ENCODE measurements around the gene DCP1A. TPM values are rescaled to one million over a fixed set of nuclear protein-coding genes. Genes with fewer than 3 reads are reported as not detected.
A peak's percentile ranks its signal among the peaks of the same experiment; 100 is the strongest.
"Not testable (repeated sequence)": the region's sequence is repeated elsewhere in the genome, so short reads cannot be mapped to it uniquely, and the experiment has no call there.

The DCP1A gene
- polyA plus RNA-seq (ENCODE audit: insufficient read length in 4 of 4) = 10 to 100 TPM; 28.2 to 35.0 (median 30.7) TPM

- peak; percentile 91 to 96 (median 96) for DNase-seq (ENCODE audit: low read depth in 4 of 4, low spot score in 3 of 4)
These were observed at the start of gene DCP1A for GRCh38 chr3:53347261-53348064. Gene DCP1A (minus strand): TSS chr3:53347543. CDS start chr3:53347517, 26 bp downstream.

- no peak for DNase-seq (ENCODE audit: low read depth in 4 of 4, low spot score in 3 of 4)
These were observed 37.4 kb upstream of the DCP1A start for GRCh38 chr3:53384465-53385423.

- DNase-seq (ENCODE audit: low read depth in 4 of 4, low spot score in 3 of 4) = no peak
These were observed 34.8 kb upstream of the DCP1A start for GRCh38 chr3:53382106-53382505.

- no peak for DNase-seq (ENCODE audit: low read depth in 4 of 4, low spot score in 3 of 4)
These were observed 33.0 kb upstream of the DCP1A start for GRCh38 chr3:53380306-53380705.

- no peak for DNase-seq (ENCODE audit: low read depth in 4 of 4, low spot score in 3 of 4)
These were observed 32.6 kb upstream of the DCP1A start for GRCh38 chr3:53379898-53380297.

GRCh38 chr3:53377794-53378193 is 30.5 kb upstream of the DCP1A start:
- no peak for DNase-seq (ENCODE audit: low read depth in 4 of 4, low spot score in 3 of 4)

GRCh38 chr3:53376679-53377078 is 29.3 kb upstream of the DCP1A start:
- no peak for DNase-seq (ENCODE audit: low read depth in 4 of 4, low spot score in 3 of 4)

GRCh38 chr3:53375019-53375418 is 27.7 kb upstream of the DCP1A start:
- DNase-seq (ENCODE audit: low read depth in 4 of 4, low spot score in 3 of 4) = peak; percentile 12 to 45 (median 24)

GRCh38 chr3:53370719-53371118 is 23.4 kb upstream of the DCP1A start:
- DNase-seq (ENCODE audit: low read depth in 4 of 4, low spot score in 3 of 4) = not testable (repeated sequence)

GRCh38 chr3:53361852-53362251 is 14.5 kb upstream of the DCP1A start:
- DNase-seq (ENCODE audit: low read depth in 4 of 4, low spot score in 3 of 4) = no peak

- DNase-seq (ENCODE audit: low read depth in 4 of 4, low spot score in 3 of 4) = no peak
These were observed 10.1 kb upstream of the DCP1A start for GRCh38 chr3:53357458-53357857.

- DNase-seq (ENCODE audit: low read depth in 4 of 4, low spot score in 3 of 4) = no peak
These were observed 7.7 kb upstream of the DCP1A start for GRCh38 chr3:53354945-53355498.

GRCh38 chr3:53353202-53353601 is 5.9 kb upstream of the DCP1A start:
- DNase-seq (ENCODE audit: low read depth in 4 of 4, low spot score in 3 of 4) = no peak

GRCh38 chr3:53350652-53351051 is 3.3 kb upstream of the DCP1A start:
- DNase-seq (ENCODE audit: low read depth in 4 of 4, low spot score in 3 of 4) = peak in 2 of 4 donors; percentile 2 to 3

- DNase-seq (ENCODE audit: low read depth in 4 of 4, low spot score in 3 of 4) = not testable (repeated sequence)
These were observed 775 bp upstream of the DCP1A start for GRCh38 chr3:53348118-53348517.

GRCh38 chr3:53346922-53347260 is 452 bp downstream of the DCP1A start:
- peak in 1 of 4 donors; percentile 3 for DNase-seq (ENCODE audit: low read depth in 4 of 4, low spot score in 3 of 4)

- peak; percentile 3 to 43 (median 16) for DNase-seq (ENCODE audit: low read depth in 4 of 4, low spot score in 3 of 4)
These were observed 829 bp downstream of the DCP1A start for GRCh38 chr3:53346514-53346913.

- DNase-seq (ENCODE audit: low read depth in 4 of 4, low spot score in 3 of 4) = no peak
These were observed 5.0 kb downstream of the DCP1A start for GRCh38 chr3:53342353-53342752.

GRCh38 chr3:53337167-53337940 is 10.0 kb downstream of the DCP1A start:
- no peak for DNase-seq (ENCODE audit: low read depth in 4 of 4, low spot score in 3 of 4)

GRCh38 chr3:53334742-53335141 is 12.6 kb downstream of the DCP1A start:
- DNase-seq (ENCODE audit: low read depth in 4 of 4, low spot score in 3 of 4) = no peak
